Measurements from ENCODE around the gene AQP9.

DNA sequence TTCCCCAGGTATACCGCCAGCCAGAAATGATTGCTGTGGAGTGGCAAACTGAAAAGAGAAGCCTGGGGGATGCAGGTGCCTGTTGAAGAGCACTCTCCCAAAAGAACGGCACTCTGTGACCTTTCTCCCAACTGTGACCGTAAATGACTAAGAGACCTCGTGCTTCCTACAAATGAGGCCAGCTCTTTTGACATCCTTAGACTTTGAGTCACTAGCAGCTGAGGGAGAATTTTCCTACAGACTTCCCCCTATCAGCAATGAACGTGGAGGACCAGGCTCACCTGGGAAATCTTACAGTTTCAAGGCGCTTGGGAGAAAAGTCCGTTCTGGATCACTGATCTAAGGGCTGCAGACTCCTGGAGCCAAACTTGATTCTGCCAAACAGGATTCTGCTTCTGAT lies 8.6 kb downstream of the AQP9 start:
- TF ChIP-seq JUN (IDR thresholded peaks at IDR 0.05), result no peak
- no peak for TF ChIP-seq GATA3 (IDR thresholded peaks at IDR 0.05; ENCODE audit: borderline replicate concordance)
- no peak for TF ChIP-seq EHF (CRISPR knock-in tag; IDR thresholded peaks at IDR 0.05)
- no peak for TF ChIP-seq EP300 (IDR thresholded peaks at IDR 0.05)
- TF ChIP-seq, protein P1, sequence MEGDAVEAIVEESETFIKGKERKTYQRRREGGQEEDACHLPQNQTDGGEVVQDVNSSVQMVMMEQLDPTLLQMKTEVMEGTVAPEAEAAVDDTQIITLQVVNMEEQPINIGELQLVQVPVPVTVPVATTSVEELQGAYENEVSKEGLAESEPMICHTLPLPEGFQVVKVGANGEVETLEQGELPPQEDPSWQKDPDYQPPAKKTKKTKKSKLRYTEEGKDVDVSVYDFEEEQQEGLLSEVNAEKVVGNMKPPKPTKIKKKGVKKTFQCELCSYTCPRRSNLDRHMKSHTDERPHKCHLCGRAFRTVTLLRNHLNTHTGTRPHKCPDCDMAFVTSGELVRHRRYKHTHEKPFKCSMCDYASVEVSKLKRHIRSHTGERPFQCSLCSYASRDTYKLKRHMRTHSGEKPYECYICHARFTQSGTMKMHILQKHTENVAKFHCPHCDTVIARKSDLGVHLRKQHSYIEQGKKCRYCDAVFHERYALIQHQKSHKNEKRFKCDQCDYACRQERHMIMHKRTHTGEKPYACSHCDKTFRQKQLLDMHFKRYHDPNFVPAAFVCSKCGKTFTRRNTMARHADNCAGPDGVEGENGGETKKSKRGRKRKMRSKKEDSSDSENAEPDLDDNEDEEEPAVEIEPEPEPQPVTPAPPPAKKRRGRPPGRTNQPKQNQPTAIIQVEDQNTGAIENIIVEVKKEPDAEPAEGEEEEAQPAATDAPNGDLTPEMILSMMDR (IDR thresholded peaks at IDR 0.05), result no peak
- TF ChIP-seq, protein P2, sequence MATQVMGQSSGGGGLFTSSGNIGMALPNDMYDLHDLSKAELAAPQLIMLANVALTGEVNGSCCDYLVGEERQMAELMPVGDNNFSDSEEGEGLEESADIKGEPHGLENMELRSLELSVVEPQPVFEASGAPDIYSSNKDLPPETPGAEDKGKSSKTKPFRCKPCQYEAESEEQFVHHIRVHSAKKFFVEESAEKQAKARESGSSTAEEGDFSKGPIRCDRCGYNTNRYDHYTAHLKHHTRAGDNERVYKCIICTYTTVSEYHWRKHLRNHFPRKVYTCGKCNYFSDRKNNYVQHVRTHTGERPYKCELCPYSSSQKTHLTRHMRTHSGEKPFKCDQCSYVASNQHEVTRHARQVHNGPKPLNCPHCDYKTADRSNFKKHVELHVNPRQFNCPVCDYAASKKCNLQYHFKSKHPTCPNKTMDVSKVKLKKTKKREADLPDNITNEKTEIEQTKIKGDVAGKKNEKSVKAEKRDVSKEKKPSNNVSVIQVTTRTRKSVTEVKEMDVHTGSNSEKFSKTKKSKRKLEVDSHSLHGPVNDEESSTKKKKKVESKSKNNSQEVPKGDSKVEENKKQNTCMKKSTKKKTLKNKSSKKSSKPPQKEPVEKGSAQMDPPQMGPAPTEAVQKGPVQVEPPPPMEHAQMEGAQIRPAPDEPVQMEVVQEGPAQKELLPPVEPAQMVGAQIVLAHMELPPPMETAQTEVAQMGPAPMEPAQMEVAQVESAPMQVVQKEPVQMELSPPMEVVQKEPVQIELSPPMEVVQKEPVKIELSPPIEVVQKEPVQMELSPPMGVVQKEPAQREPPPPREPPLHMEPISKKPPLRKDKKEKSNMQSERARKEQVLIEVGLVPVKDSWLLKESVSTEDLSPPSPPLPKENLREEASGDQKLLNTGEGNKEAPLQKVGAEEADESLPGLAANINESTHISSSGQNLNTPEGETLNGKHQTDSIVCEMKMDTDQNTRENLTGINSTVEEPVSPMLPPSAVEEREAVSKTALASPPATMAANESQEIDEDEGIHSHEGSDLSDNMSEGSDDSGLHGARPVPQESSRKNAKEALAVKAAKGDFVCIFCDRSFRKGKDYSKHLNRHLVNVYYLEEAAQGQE (IDR thresholded peaks at IDR 0.05), result no peak
- no peak for TF ChIP-seq POLR2A (IDR thresholded peaks at IDR 0.05; ENCODE audit: low read length)
- TF ChIP-seq CHD4 (IDR thresholded peaks at IDR 0.05; ENCODE audit: borderline replicate concordance), result no peak
